ENCODE measurements around the gene GAN. TPM values are rescaled to one million over a fixed set of nuclear protein-coding genes. Genes with fewer than 3 reads are reported as not detected.

GAN gene, protein sequence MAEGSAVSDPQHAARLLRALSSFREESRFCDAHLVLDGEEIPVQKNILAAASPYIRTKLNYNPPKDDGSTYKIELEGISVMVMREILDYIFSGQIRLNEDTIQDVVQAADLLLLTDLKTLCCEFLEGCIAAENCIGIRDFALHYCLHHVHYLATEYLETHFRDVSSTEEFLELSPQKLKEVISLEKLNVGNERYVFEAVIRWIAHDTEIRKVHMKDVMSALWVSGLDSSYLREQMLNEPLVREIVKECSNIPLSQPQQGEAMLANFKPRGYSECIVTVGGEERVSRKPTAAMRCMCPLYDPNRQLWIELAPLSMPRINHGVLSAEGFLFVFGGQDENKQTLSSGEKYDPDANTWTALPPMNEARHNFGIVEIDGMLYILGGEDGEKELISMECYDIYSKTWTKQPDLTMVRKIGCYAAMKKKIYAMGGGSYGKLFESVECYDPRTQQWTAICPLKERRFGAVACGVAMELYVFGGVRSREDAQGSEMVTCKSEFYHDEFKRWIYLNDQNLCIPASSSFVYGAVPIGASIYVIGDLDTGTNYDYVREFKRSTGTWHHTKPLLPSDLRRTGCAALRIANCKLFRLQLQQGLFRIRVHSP
- 7.7 and 10.5 TPM in 2 replicates for total RNA-seq

DNA sequence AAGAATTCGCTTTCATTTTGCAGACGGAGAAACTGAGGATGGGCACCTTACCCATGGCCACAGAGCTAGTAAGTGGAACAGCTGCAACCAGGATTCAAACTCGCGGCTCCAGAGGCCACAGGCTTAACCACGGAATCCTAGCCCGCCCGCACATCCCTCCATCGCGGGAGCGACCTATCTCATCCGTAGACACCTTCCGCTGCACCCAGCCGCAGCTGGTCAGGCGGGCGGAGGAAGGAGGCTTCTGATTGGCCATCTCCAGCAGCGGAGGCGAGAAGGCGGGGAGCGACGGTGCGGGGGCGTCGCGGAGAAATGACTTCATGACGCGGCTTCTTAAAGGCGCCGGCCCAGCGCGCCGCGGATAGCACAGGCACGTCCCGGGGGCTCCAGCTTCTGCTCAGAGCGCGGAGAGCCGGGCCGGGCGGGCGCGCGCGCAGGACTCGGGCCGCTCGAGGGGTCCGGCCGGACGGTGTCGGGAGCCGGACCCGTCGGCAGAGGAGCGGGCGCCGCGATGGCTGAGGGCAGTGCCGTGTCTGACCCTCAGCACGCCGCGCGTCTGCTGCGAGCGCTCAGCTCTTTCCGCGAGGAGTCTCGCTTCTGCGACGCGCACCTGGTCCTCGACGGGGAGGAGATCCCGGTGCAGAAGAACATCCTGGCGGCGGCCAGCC is at the start of gene GAN:
TSS of gene GAN (plus strand) at position 360 of the 668 bp plus-strand sequence. CDS start at position 512, 152 bp downstream.

Other genes starting within 250 kb of the GAN start
- 0.25 and 0.55 TPM in 2 replicates for gene C16orf46, start 237.7 kb upstream of the GAN start, total RNA-seq
- 29.2 and 35.2 TPM in 2 replicates for gene GCSH, start 218.6 kb upstream of the GAN start, total RNA-seq
- gene BCO1, start 76.3 kb upstream of the GAN start, total RNA-seq, result 0.12 TPM in 1 of 2 replicates, not detected in the other
- gene CMIP, start 129.8 kb downstream of the GAN start, total RNA-seq, result 5.5 and 10.1 TPM in 2 replicates

All from uterine smooth muscle cell (primary cell).